Measurements from ENCODE around the gene MVB12B.

- TF ChIP-seq POLR2A (IDR thresholded peaks at IDR 0.05; ENCODE audit: low read length) (no peak), GATA1 (IDR thresholded peaks at IDR 0.05; ENCODE audit: low read depth, low read length) (no peak)
These were observed 180.0 kb downstream of the MVB12B start for GRCh38 chr9:126506361-126507317.

Measured in erythroblast (primary cell).